HEK293 (cell line): Measurements from ENCODE around the gene KRT73.

Experiments used
- CTCF ChIA-PET: fragments of 350-600 bp; formaldehyde crosslinking; extraction: SDS; loops from one replicate; lab custom pipeline; 2021; ENCODE audit warnings: antibody characterized with exemption; lab: Yijun Ruan, JAX
- POLR2A ChIA-PET: fragments of 300-600 bp; formaldehyde crosslinking; extraction: SDS; loops from one replicate; lab custom pipeline; 2020; ENCODE audit warnings: antibody characterized with exemption, inconsistent platforms; lab: Yijun Ruan, JAX
- H3K27ac ChIP-seq: fragments of 200-500 bp; sonication (Bioruptor generic); 2 replicates; pipeline ENCODE4 v1.5.1; 2014; ENCODE audit warnings: low read depth, low read length, control low read depth, inconsistent platforms; ENCODE audit errors: extremely low read depth
- H3K36me3 ChIP-seq, 2 experiments: fragments of 200-500 bp in 1 of 2; sonication (Bioruptor generic) in 1 of 2; 1 replicate in 1 of 2; 2 replicates in 1 of 2; pipeline ENCODE4 v1.5.1; 2014 to 2017; ENCODE audit warnings: inconsistent platforms in 2 of 2, low read length in 2 of 2; ENCODE audit not compliant: control insufficient read depth in 2 of 2, insufficient read depth in 1 of 2
- H3K4me1 ChIP-seq: fragments of 200-500 bp; sonication (Bioruptor generic); 2 replicates; pipeline ENCODE4 v1.5.1; 2014; ENCODE audit warnings: mild to moderate bottlenecking, low read length, inconsistent platforms; ENCODE audit not compliant: control insufficient read depth, insufficient read depth
- H3K4me3 ChIP-seq: 2 replicates; pipeline ENCODE4 v1.5.1; 2011; ENCODE audit warnings: low read depth, mild to moderate bottlenecking, control low read depth, low read length, moderate library complexity
- H3K9me3 ChIP-seq: fragments of 200-500 bp; sonication (Bioruptor generic); 2 replicates; pipeline ENCODE4 v1.5.1; 2014; ENCODE audit warnings: low read depth, low read length, inconsistent platforms; ENCODE audit not compliant: control insufficient read depth, insufficient read depth
- GLIS1 ChIP-seq: fragments of 450-650 bp; formaldehyde crosslinking; IDR thresholded peaks from 2 replicates; pipeline ENCODE4 v1.5.1; 2016; ENCODE audit warnings: missing biosample characterization, missing genetic modification characterization
- HOXA7 ChIP-seq: sonication (generic); formaldehyde crosslinking; IDR thresholded peaks from 2 replicates; pipeline ENCODE4 v1.8.1; 2022; ENCODE audit warnings: missing genetic modification reagents, borderline replicate concordance
- OVOL3 ChIP-seq: fragments of 450-650 bp; formaldehyde crosslinking; IDR thresholded peaks from 2 replicates; pipeline ENCODE4 v1.5.1; 2016; ENCODE audit warnings: missing biosample characterization, missing genetic modification characterization
- RBAK ChIP-seq: fragments of 450-650 bp; formaldehyde crosslinking; IDR thresholded peaks from 2 replicates; pipeline ENCODE4 v1.5.1; 2016; ENCODE audit warnings: missing biosample characterization, missing genetic modification characterization
- ZBTB21 ChIP-seq: fragments of 450-650 bp; formaldehyde crosslinking; IDR thresholded peaks from 2 replicates; pipeline ENCODE4 v1.5.1; 2017; ENCODE audit warnings: missing biosample characterization, missing genetic modification characterization
- ZBTB7A ChIP-seq: fragments of 450-650 bp; formaldehyde crosslinking; IDR thresholded peaks from 2 replicates; pipeline ENCODE4 v1.5.1; 2016; ENCODE audit warnings: low read depth, missing biosample characterization, missing genetic modification characterization
- ZFP3 ChIP-seq: fragments of 450-650 bp; formaldehyde crosslinking; IDR thresholded peaks from 2 replicates; pipeline ENCODE4 v1.5.1; 2016; ENCODE audit warnings: low read depth, missing biosample characterization, missing genetic modification characterization
- ZFP41 ChIP-seq: fragments of 450-650 bp; formaldehyde crosslinking; IDR thresholded peaks from 2 replicates; pipeline ENCODE4 v1.5.1; 2016; ENCODE audit warnings: missing biosample characterization, missing genetic modification characterization, borderline replicate concordance
- ZIC2 ChIP-seq: fragments of 450-650 bp; formaldehyde crosslinking; IDR thresholded peaks from 2 replicates; pipeline ENCODE4 v1.5.1; 2016; ENCODE audit warnings: missing biosample characterization, missing genetic modification characterization
- ZNF155 ChIP-seq: fragments of 450-650 bp; formaldehyde crosslinking; IDR thresholded peaks from 2 replicates; pipeline ENCODE4 v1.5.1; 2016; ENCODE audit warnings: missing biosample characterization, missing genetic modification characterization
- ZNF157 ChIP-seq: fragments of 450-650 bp; formaldehyde crosslinking; IDR thresholded peaks from 2 replicates; pipeline ENCODE4 v1.5.1; 2016; ENCODE audit warnings: missing biosample characterization, missing genetic modification characterization
- ZNF175 ChIP-seq: fragments of 450-650 bp; formaldehyde crosslinking; IDR thresholded peaks from 2 replicates; pipeline ENCODE4 v1.5.1; 2016; ENCODE audit warnings: missing biosample characterization, missing genetic modification characterization
- ZNF292 ChIP-seq: fragments of 450-650 bp; formaldehyde crosslinking; IDR thresholded peaks from 2 replicates; pipeline ENCODE4 v1.5.1; 2016; ENCODE audit warnings: low read depth, missing biosample characterization, missing genetic modification characterization, borderline replicate concordance
- ZNF335 ChIP-seq: fragments of 450-650 bp; formaldehyde crosslinking; conservative IDR thresholded peaks from 2 replicates; pipeline ENCODE4 v1.5.1; 2016; ENCODE audit warnings: missing biosample characterization, missing genetic modification characterization
- ZNF416 ChIP-seq: fragments of 450-650 bp; formaldehyde crosslinking; IDR thresholded peaks from 2 replicates; pipeline ENCODE4 v1.5.1; 2016; ENCODE audit warnings: missing biosample characterization, missing genetic modification characterization
- ZNF544 ChIP-seq: fragments of 450-650 bp; formaldehyde crosslinking; IDR thresholded peaks from 2 replicates; pipeline ENCODE4 v1.5.0; 2017; ENCODE audit warnings: missing biosample characterization, missing genetic modification characterization
- ZNF549 ChIP-seq: fragments of 450-650 bp; IDR thresholded peaks from 2 replicates; pipeline ENCODE4 v1.5.1; 2018; ENCODE audit warnings: missing biosample characterization, missing genetic modification characterization, mild to moderate bottlenecking, inconsistent platforms, moderate library complexity
- ZNF558 ChIP-seq: fragments of 450-650 bp; formaldehyde crosslinking; IDR thresholded peaks from 2 replicates; pipeline ENCODE4 v1.5.1; 2016; ENCODE audit warnings: missing biosample characterization, missing genetic modification characterization
- ZNF837 ChIP-seq: fragments of 450-650 bp; formaldehyde crosslinking; IDR thresholded peaks from 2 replicates; pipeline ENCODE4 v1.5.1; 2016; ENCODE audit warnings: missing biosample characterization, missing genetic modification characterization
- TF ChIP-seq, protein P1 (sequence below): fragments of 450-650 bp; formaldehyde crosslinking; IDR thresholded peaks from 2 replicates; pipeline ENCODE4 v1.5.1; 2016; ENCODE audit warnings: missing biosample characterization, missing genetic modification characterization
- TF ChIP-seq, protein P2 (sequence below): fragments of 450-650 bp; formaldehyde crosslinking; IDR thresholded peaks from 2 replicates; pipeline ENCODE4 v1.5.1; 2016; ENCODE audit warnings: missing biosample characterization, missing genetic modification characterization
- TF ChIP-seq, protein P3 (sequence below): fragments of 450-650 bp; formaldehyde crosslinking; IDR thresholded peaks from 2 replicates; pipeline ENCODE4 v1.5.1; 2016; ENCODE audit warnings: missing biosample characterization, missing genetic modification characterization

The KRT73 gene

DNA sequence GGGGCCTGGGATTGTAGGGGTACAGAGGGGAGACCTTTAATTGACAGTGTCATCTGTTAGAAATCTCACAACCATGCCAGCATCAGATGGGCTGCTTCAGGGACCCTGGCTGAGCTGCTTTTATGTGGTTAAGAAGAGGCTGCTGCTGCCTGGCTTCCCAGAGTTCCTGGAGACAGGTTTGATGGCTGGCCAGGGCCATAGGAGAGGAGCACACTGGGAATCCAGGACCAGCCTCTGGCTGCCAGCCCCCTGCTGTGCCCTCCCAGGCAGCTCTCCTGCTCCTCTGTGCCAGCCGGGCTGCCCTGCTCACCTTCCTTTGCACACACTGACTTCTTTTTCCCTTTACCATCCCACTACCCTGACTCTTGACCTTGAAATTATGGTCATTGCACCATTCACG lies 507 bp upstream of the KRT73 start:
- H3K4me3 ChIP-seq, result no peak overlapping the region
- no peak overlapping the region for H3K27ac ChIP-seq
- no peaks in the 10 kb centered on the region for H3K4me1 ChIP-seq
- no peaks in the 10 kb centered on the region for H3K9me3 ChIP-seq
- no peaks in the 10 kb centered on the region for H3K36me3 ChIP-seq
- ChIA-PET POLR2A (no interaction called here), CTCF (no interaction called here)
- TF ChIP-seq ZNF175 (tag by site-specific recombination) (no peak), ZNF558 (no peak), RBAK (tag by site-specific recombination) (no peak), ZIC2 (peak; percentile 54), GLIS1 (peak; percentile 46; the same call in 1 of the 2 replicates), ZNF549 (tag by site-specific recombination) (no peak), ZBTB7A (no peak), ZNF155 (tag by site-specific recombination) (no peak), ZNF292 (tag by site-specific recombination) (no peak)
- TF ChIP-seq, protein P1, sequence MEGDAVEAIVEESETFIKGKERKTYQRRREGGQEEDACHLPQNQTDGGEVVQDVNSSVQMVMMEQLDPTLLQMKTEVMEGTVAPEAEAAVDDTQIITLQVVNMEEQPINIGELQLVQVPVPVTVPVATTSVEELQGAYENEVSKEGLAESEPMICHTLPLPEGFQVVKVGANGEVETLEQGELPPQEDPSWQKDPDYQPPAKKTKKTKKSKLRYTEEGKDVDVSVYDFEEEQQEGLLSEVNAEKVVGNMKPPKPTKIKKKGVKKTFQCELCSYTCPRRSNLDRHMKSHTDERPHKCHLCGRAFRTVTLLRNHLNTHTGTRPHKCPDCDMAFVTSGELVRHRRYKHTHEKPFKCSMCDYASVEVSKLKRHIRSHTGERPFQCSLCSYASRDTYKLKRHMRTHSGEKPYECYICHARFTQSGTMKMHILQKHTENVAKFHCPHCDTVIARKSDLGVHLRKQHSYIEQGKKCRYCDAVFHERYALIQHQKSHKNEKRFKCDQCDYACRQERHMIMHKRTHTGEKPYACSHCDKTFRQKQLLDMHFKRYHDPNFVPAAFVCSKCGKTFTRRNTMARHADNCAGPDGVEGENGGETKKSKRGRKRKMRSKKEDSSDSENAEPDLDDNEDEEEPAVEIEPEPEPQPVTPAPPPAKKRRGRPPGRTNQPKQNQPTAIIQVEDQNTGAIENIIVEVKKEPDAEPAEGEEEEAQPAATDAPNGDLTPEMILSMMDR (tag by site-specific recombination), result no peak
- TF ChIP-seq, protein P2, sequence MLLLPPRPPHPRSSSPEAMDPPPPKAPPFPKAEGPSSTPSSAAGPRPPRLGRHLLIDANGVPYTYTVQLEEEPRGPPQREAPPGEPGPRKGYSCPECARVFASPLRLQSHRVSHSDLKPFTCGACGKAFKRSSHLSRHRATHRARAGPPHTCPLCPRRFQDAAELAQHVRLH (tag by site-specific recombination), result no peak
- TF ChIP-seq, protein P3, sequence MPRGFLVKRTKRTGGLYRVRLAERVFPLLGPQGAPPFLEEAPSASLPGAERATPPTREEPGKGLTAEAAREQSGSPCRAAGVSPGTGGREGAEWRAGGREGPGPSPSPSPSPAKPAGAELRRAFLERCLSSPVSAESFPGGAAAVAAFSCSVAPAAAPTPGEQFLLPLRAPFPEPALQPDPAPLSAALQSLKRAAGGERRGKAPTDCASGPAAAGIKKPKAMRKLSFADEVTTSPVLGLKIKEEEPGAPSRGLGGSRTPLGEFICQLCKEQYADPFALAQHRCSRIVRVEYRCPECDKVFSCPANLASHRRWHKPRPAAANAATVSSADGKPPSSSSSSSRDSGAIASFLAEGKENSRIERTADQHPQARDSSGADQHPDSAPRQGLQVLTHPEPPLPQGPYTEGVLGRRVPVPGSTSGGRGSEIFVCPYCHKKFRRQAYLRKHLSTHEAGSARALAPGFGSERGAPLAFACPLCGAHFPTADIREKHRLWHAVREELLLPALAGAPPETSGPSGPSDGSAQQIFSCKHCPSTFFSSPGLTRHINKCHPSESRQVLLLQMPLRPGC, result no peak

DNA sequence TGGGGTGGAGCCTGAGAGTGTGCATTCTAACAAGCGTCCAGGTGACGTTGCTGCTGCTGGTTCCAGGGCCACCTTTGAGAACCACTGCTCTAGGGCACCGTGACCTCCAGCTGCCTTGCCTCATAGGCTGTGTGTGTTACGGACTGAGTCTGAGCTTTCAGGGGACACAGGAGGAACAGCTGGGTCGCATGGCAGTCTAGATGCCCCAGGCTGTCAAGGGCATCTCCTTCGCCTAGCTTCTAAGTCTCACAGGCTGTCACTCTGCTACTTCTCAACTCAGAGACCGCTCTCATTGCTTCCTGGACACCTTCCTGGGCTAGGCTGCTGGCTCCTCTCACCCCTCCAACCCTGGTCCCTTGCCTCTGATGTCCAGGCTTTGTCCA lies 965 bp downstream of the KRT73 start:
- CTCF ChIA-PET, result interaction anchor here (0.6 kb wide), 1 partner anchor 594 kb away, joined by 4 read pairs; no protein-coding TSS in a partner anchor

DNA sequence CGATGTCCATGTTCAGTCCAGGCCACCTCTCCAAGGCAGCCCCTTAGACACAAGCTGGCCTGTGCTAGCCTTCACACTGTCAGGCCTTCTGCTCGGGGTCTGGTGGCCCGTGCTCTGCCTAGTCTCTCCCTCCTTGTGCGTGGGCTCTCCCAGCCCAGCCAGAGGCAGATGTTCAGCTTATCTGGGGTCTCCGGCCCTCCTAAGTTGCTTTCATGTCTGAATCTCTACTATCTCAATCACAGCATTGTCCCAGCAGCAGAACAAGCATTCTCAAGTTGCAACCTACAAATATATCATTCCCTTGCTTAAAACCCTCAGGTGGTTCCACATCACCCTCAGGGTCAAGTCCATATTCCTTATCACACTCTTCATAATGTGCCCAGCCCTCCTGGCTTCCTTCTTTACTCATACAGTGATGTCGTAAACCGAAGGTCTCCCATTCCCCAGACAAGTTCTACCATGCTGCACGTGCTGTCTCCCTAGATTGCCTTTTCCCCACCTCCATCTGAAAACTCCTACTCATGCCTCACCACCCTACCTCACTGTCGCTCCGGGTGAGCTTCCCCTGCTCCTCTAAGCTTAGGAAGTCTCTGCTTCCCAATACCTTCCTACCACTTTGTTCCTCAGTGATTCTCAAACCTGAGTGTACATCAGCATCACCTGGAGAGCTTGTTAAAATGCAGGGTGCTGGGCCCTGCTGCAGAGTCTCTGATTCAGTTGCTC lies 1.5 kb downstream of the KRT73 start:
- Histone ChIP-seq H3K9me3 (no peaks in the 10 kb centered on the region), H3K36me3 (no peaks in the 10 kb centered on the region), H3K4me3 (no peak overlapping the region), H3K4me1 (no peaks in the 10 kb centered on the region), H3K27ac (no peak overlapping the region)
- CTCF ChIA-PET, result interaction anchor here (0.6 to 0.7 kb wide), 3 partner anchors 58 to 593 kb away, joined by 3 to 4 read pairs (median 4); no protein-coding TSS in a partner anchor
- TF ChIP-seq ZFP3 (tag by site-specific recombination), result peak; percentile 76
- TF ChIP-seq ZIC2, result no peak
- POLR2A ChIA-PET, result no interaction called here

More for the DNA sequence above, 965 bp downstream of the KRT73 start:
- no peak for TF ChIP-seq HOXA7 (CRISPR knock-in tag)
- no peak for TF ChIP-seq OVOL3 (tag by site-specific recombination)
- Histone ChIP-seq H3K9me3 (no peaks in the 10 kb centered on the region), H3K27ac (no peak overlapping the region), H3K36me3 (no peaks in the 10 kb centered on the region), H3K4me3 (no peak overlapping the region), H3K4me1 (no peaks in the 10 kb centered on the region)
- POLR2A ChIA-PET, result no interaction called here

DNA sequence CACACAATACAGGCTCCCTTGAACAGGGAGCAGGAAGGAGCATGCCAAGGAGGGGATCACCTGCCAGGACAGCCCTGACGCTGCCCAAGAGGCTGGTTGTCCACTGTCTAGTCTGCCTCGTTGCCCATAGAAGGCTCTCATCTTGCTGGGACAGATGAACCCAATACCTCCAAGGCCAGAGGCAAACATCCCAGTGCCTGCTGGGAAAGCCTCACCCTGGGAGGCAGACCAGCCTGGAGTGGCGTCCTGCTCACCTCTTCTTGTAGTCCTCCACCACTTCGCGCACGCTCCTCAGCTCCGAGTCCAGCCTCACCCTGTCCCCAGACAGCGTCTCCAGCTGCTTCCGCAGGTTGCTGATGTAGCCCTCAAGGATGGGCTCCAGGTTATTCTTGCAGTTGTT lies 2.4 kb downstream of the KRT73 start:
- CTCF ChIA-PET, result interaction anchor here (0.6 kb wide), 1 partner anchor 364 kb away, joined by 3 read pairs; no protein-coding TSS in a partner anchor
- Histone ChIP-seq H3K4me3 (no peak overlapping the region), H3K9me3 (no peaks in the 10 kb centered on the region), H3K36me3 (no peaks in the 10 kb centered on the region), H3K4me1 (no peaks in the 10 kb centered on the region), H3K27ac (no peak overlapping the region)
- POLR2A ChIA-PET, result no interaction called here
- TF ChIP-seq ZNF416 (tag by site-specific recombination) (no peak), ZBTB21 (tag by site-specific recombination) (no peak), ZFP3 (tag by site-specific recombination) (no peak), ZFP41 (tag by site-specific recombination) (no peak), ZNF837 (tag by site-specific recombination) (no peak), ZNF335 (no peak), ZNF157 (no peak), ZNF544 (no peak)
- TF ChIP-seq, all 188 proteins: peak for 0
